Activated CD4-positive, alpha-beta T cell treated with anti-CD3 and anti-CD28 coated beads for 24 hours (primary cell): ENCODE measurements around the gene CTSW.

Experiments
- DNase-seq, 2 donors: peaks; one replicate each; pipeline ENCODE4 v3.0.0-alpha.2; 2020; ENCODE audit warnings: low read depth in 2 of 2

The CTSW gene

GRCh38 chr11:65856689-65857499 is 22.7 kb upstream of the CTSW start:
- DNase-seq = peak; percentile 73 to 74

GRCh38 chr11:65857500-65857852 is 22.2 kb upstream of the CTSW start:
- peak in 1 of 2 donors; percentile 40 for DNase-seq

- peak; percentile 94 to 96 for DNase-seq
Measured at GRCh38 chr11:65857853-65858680, 21.6 kb upstream of the CTSW start, which contains the start of gene CFL1. TSS of gene CFL1 (minus strand) at chr11:65858180. CDS start at chr11:65858099, 81 bp downstream.

GRCh38 chr11:65858681-65859087 is 21.0 kb upstream of the CTSW start:
- DNase-seq = no peak

- peak; percentile 93 to 99 for DNase-seq
Measured at GRCh38 chr11:65859095-65859811, 20.4 kb upstream of the CTSW start.

- DNase-seq = no peak
Measured at GRCh38 chr11:65859812-65860277, 19.8 kb upstream of the CTSW start.

GRCh38 chr11:65860278-65861164 is 19.1 kb upstream of the CTSW start, which contains the start of gene MUS81:
TSS of gene MUS81 (plus strand) at chr11:65860433. CDS start at chr11:65860754, 321 bp downstream.
- peak; percentile 92 to 95 for DNase-seq

GRCh38 chr11:65861165-65861505 is 18.5 kb upstream of the CTSW start:
- no peak for DNase-seq

GRCh38 chr11:65861533-65862183 is 18.0 kb upstream of the CTSW start:
- DNase-seq = no peak

GRCh38 chr11:65862191-65862735 is 17.4 kb upstream of the CTSW start:
- no peak for DNase-seq

- no peak for DNase-seq
Measured at GRCh38 chr11:65862941-65863888, 16.4 kb upstream of the CTSW start.

GRCh38 chr11:65863889-65864705 is 15.5 kb upstream of the CTSW start:
- no peak for DNase-seq

GRCh38 chr11:65864706-65865471 is 14.7 kb upstream of the CTSW start:
- no peak for DNase-seq

- DNase-seq = no peak
Measured at GRCh38 chr11:65865550-65866172, 14.0 kb upstream of the CTSW start.

GRCh38 chr11:65866509-65867283 is 12.9 kb upstream of the CTSW start:
- no peak for DNase-seq
